GM12878 (cell line): Measurements from ENCODE around the gene TCF7. TPM values are rescaled to one million over a fixed set of nuclear protein-coding genes. Genes with fewer than 3 reads are reported as not detected.
A peak's percentile ranks its signal among the peaks of the same experiment; 100 is the strongest.

Experiments
- ATAC-seq: fragments of 200-7000 bp; cut with Tn5 transposase; 3 replicates; pipeline ENCODE4 v1.9.1; 2020; ENCODE audit warnings: mild to moderate bottlenecking, moderate library complexity
- BruUV-seq: library from RNA; stranded (reverse); fragments of 400-500 nt; replicated peaks from 2 replicates; lab custom pipeline; 2021; lab: Mats Ljungman, UMichigan
- CTCF ChIA-PET: fragments of 300-600 bp; sonication (Branson Sonifier 250); formaldehyde crosslinking; extraction: SDS; loops from one replicate; lab custom pipeline; 2021; ENCODE audit warnings: inconsistent platforms; lab: Yijun Ruan, JAX
- POLR2A ChIA-PET: fragments of 350-600 bp; formaldehyde crosslinking; extraction: SDS; loops from one replicate; lab custom pipeline; 2021; ENCODE audit warnings: inconsistent platforms; lab: Charles Lee
- RAD21 ChIA-PET: fragments of 300-600 bp; sonication (Branson Sonifier 250); formaldehyde crosslinking; loops from one replicate; lab custom pipeline; 2023; ENCODE audit warnings: antibody characterized with exemption; ENCODE audit not compliant: unreplicated experiment; lab: Charles Lee
- SMC1A ChIA-PET: fragments of 300-600 bp; sonication (Branson Sonifier 250); formaldehyde crosslinking; loops from one replicate; lab custom pipeline; 2023; ENCODE audit not compliant: unreplicated experiment, uncharacterized antibody; lab: Charles Lee
- DNase-seq: peaks from one replicate; pipeline ENCODE4 v3.0.0-alpha.2; 2011; ENCODE audit warnings: low read depth, low spot score
- FAIRE-seq: peaks from 3 replicates; lab custom pipeline; 2011; peaks lifted over from hg19 to GRCh38; lab: Jason Lieb, UNC
- H2AFZ ChIP-seq: 2 replicates; pipeline ENCODE4 v1.6.0; 2011; ENCODE audit warnings: low read depth, low read length, control low read depth; ENCODE audit not compliant: control insufficient read depth
- H3K27ac ChIP-seq: 2 replicates; pipeline ENCODE4 v1.5.1; 2011; ENCODE audit warnings: control low read depth; ENCODE audit not compliant: control insufficient read depth, insufficient read depth
- H3K27me3 ChIP-seq, 2 experiments: replicated peaks in 1 of 2; 2 replicates each; pipeline versions ENCODE4 v1.6.0 to v1.6.1; 2011; ENCODE audit warnings: low read length in 1 of 2; ENCODE audit not compliant: control insufficient read depth in 2 of 2, insufficient read depth in 2 of 2
- H3K36me3 ChIP-seq, 2 experiments: 2 replicates each; pipeline ENCODE4 v1.5.1; 2011; ENCODE audit warnings: low read length in 1 of 2; ENCODE audit not compliant: control insufficient read depth in 2 of 2, insufficient read depth in 2 of 2
- H3K4me1 ChIP-seq: 2 replicates; pipeline ENCODE4 v1.6.1; 2011; ENCODE audit warnings: mild to moderate bottlenecking, low read length, moderate library complexity, mixed read lengths; ENCODE audit not compliant: control insufficient read depth, insufficient read depth
- H3K4me2 ChIP-seq: 2 replicates; pipeline ENCODE4 v1.6.0; 2011; ENCODE audit warnings: control low read depth; ENCODE audit not compliant: control insufficient read depth, insufficient read depth
- H3K4me3 ChIP-seq: fragments of 200-600 bp; sonication (generic); 2 replicates; pipeline ENCODE4 v1.5.1; 2016
- H3K79me2 ChIP-seq: 2 replicates; pipeline ENCODE4 v1.6.0; 2011; ENCODE audit warnings: low read length; ENCODE audit not compliant: control insufficient read depth, insufficient read depth
- H3K9ac ChIP-seq: 2 replicates; pipeline ENCODE4 v1.8.0; 2011; ENCODE audit warnings: low read length, control low read depth, mixed read lengths; ENCODE audit not compliant: control insufficient read depth, insufficient read depth
- H3K9me3 ChIP-seq: replicated peaks from 3 replicates; pipeline ENCODE4 v1.5.1; 2011; ENCODE audit warnings: mild to moderate bottlenecking, low read length; ENCODE audit not compliant: control insufficient read depth, insufficient read depth
- H4K20me1 ChIP-seq: 2 replicates; pipeline ENCODE4 v1.6.0; 2011; ENCODE audit not compliant: control insufficient read depth, insufficient read depth
- FOXM1 ChIP-seq: IDR thresholded peaks from 2 replicates; pipeline ENCODE4 v1.6.1; 2012; ENCODE audit warnings: low read depth, mild to moderate bottlenecking, inconsistent platforms, low read length, moderate library complexity
- HDGF ChIP-seq: fragments of 450-650 bp; IDR thresholded peaks from 2 replicates; pipeline ENCODE4 v1.6.1; 2016; ENCODE audit warnings: antibody characterized with exemption
- LARP7 ChIP-seq: fragments of 450-650 bp; IDR thresholded peaks from 2 replicates; pipeline ENCODE4 v1.6.1; 2017; ENCODE audit warnings: mild to moderate bottlenecking
- NBN ChIP-seq: fragments of 450-650 bp; IDR thresholded peaks from 2 replicates; pipeline ENCODE4 v1.6.1; 2016
- NFYA ChIP-seq: IDR thresholded peaks from 2 replicates; pipeline ENCODE4 v1.6.1; 2011; ENCODE audit warnings: low read depth, mild to moderate bottlenecking, low read length, improper control_type of control experiment, borderline replicate concordance
- RELA ChIP-seq: fragments of 450-650 bp; IDR thresholded peaks from 2 replicates; pipeline ENCODE4 v1.8.0; 2014; ENCODE audit warnings: borderline replicate concordance; ENCODE audit not compliant: partially characterized antibody
- ZNF622 ChIP-seq: fragments of 450-650 bp; IDR thresholded peaks from 2 replicates; pipeline ENCODE4 v1.6.1; 2017; ENCODE audit warnings: mild to moderate bottlenecking, inconsistent platforms
- WGBS: methylation state at CpG from one replicate; pipeline ENCODE4 v1.1.6; 2016; ENCODE audit warnings: low lambda C conversion rate; ENCODE audit not compliant: insufficient replicate concordance, insufficient coverage; ENCODE audit errors: missing lambda C conversion rate; 5-methylcytosine and 5-hydroxymethylcytosine counted together
- in situ Hi-C: fragments of 300-500 bp; cut with MboI; formaldehyde crosslinking; loops from 9 replicates; pipeline ENCODE4 v1.14.3; 2018; ENCODE audit warnings: mixed read lengths
- intact Hi-C: fragments of 100-400 bp; cut with micrococcal nuclease; formaldehyde crosslinking; loops from one replicate; pipeline ENCODE4 v1.14.2; 2022; ENCODE audit not compliant: unreplicated experiment
- polyA plus RNA-seq, 11 experiments: library from polyadenylated mRNA; depleted of rRNA in 4 of 11; unstranded in 6 of 11; stranded (reverse) in 5 of 11; fragments of >200 nt; fragmentation: Nextera tagmentation in 4 of 11; fragmentation: Illumina TruSeq in 1 of 11; extraction: Ambion mirVana in 4 of 11; extraction: Trizol in 1 of 11; gene quantifications; 1 replicate in 1 of 11; 2 replicates in 10 of 11; pipeline versions ENCODE4 v1.2.1 to v1.2.3, GENCODE V29; 2011 to 2016; ENCODE audit warnings: inconsistent platforms in 2 of 11, missing spikeins in 2 of 11, low read depth in 1 of 11
- total RNA-seq, 4 experiments: library from RNA; depleted of rRNA in 3 of 4; stranded (reverse); fragments of >200 nt in 3 of 4; fragmentation: Illumina TruSeq in 1 of 4; extraction: Trizol in 1 of 4; gene quantifications; 2 replicates each; pipeline versions ENCODE4 v1.2.1 to v1.2.3, GENCODE V29; 2013 to 2021
- TF ChIP-seq, protein P1 (sequence below): fragments of 450-650 bp; IDR thresholded peaks from 2 replicates; pipeline ENCODE4 v1.6.1; 2017; ENCODE audit warnings: borderline replicate concordance
- TF ChIP-seq, protein P2 (sequence below): IDR thresholded peaks from 2 replicates; pipeline ENCODE4 v1.6.1; 2011; ENCODE audit warnings: borderline replicate concordance, low read depth, mild to moderate bottlenecking, moderate library complexity, mixed read lengths, low read length; ENCODE audit not compliant: insufficient read depth; ENCODE audit errors: extremely low read length

The TCF7 gene
- total and polyA plus RNA-seq, 10 of the 15 experiments (the other 5 are each of a cell fraction or from before 2014, with no cell fraction given) = 10.0 to 60.2 (median 23.6) TPM

DNA sequence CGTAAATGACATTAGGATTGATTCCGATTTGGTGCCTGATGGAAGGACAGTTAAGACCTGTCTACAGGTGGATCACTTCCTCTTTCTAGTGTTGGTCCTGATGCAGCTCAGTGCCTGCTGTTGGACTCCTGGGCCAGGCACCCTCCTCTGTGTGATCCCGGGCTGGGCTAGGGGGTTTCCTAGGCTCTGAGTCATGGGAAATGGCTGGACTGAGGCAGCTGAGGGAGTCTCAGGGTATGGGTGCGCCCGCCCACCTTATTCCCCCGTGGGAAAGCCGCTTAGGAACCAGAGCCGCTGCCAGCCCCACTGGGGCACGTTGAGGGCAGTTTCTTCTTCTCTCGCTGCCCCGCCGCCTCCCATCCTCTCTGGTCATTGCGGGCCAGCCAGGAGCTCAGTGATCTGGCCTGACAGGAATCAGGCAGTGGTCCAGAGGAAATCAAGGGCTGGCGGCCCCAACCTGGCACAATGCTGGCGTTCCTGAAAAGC is 12.9 kb downstream of the TCF7 start (continued):
- TF ChIP-seq RELA = peak; percentile 95
- no peak for TF ChIP-seq FOXM1
- TF ChIP-seq ZNF622 = no peak
- 0 out of 2 replicates have a peak, but pooled peaks have one; percentile 27 for TF ChIP-seq HDGF
- TF ChIP-seq LARP7 = no peak
- TF ChIP-seq NFYA = no peak
- TF ChIP-seq, protein P1, sequence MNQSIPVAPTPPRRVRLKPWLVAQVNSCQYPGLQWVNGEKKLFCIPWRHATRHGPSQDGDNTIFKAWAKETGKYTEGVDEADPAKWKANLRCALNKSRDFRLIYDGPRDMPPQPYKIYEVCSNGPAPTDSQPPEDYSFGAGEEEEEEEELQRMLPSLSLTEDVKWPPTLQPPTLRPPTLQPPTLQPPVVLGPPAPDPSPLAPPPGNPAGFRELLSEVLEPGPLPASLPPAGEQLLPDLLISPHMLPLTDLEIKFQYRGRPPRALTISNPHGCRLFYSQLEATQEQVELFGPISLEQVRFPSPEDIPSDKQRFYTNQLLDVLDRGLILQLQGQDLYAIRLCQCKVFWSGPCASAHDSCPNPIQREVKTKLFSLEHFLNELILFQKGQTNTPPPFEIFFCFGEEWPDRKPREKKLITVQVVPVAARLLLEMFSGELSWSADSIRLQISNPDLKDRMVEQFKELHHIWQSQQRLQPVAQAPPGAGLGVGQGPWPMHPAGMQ = no peak

DNA sequence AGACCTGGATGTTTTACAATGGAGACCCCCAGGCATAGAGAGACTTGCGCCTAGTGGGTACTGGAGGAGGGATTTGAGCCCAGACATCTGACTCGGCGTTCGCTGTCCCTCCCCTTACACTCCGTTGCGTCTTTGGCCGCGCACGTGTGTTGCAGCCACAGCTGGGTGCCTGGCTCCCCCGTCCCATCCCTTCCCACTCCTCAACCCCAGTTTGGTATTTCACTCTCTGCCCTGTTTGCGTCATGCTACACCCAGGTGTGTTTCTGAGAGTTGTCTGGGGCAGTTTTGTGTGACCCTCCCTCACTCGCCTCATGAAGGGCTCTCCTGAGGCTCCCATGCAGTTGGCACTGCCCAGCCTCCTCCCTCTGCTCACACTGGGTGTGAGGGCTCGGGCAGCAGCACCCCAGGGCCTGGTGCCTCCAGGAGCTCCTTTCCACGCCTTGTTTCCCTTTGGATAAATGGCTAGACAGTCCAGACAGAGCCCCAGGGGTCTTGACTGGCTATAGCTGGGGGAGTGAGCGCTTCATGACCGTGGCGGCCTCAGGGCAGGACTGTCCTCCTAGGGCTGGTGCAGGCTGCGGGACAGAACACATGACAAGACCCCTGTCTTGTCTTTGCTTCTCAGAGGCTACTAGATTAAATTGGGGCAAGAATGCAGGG is 13.6 kb downstream of the TCF7 start:
- Histone ChIP-seq H2AFZ (no peak overlapping the region), H3K27ac (peak overlapping the region; percentile 71), H3K79me2 (peaks cover 35% of the 10 kb centered on the region), H3K4me1 (peaks cover 79% of the 10 kb centered on the region), H3K27me3 (no peaks in the 10 kb centered on the region), H3K9ac (no peak overlapping the region), H3K36me3 (peaks cover 0 to 12% of the 10 kb centered on the region in 2 experiments; a peak in 3 of 4 replicates), H3K4me3 (no peak overlapping the region), H3K4me2 (peak overlapping the region; percentile 45; the same call in 1 of the 2 replicates), H3K9me3 (no peaks in the 10 kb centered on the region), H4K20me1 (no peaks in the 10 kb centered on the region)
- SMC1A ChIA-PET = interaction anchor here (1.4 to 7.6 kb wide), 3 partner anchors 11 to 88 kb away, joined by 7 to 76 read pairs (median 7); no protein-coding TSS in a partner anchor
- no peak for FAIRE-seq
- in situ Hi-C loops (no loop called here), intact Hi-C loops (loop anchor here (2.0 to 5.0 kb wide), 2 partner anchors 15 to 414 kb away; no protein-coding TSS in a partner anchor)
- ATAC-seq = no peak
- CTCF ChIA-PET = interaction anchor here (1.5 to 12.1 kb wide), 6 partner anchors 13 to 86 kb away, joined by 5 to 184 read pairs (median 50); no protein-coding TSS in a partner anchor
- POLR2A ChIA-PET = interaction anchor here (1.2 to 19.5 kb wide), 6 partner anchors 11 to 88 kb away, joined by 3 to 291 read pairs (median 5); partner anchors contain the start of gene TCF7
- no TSS peak for BruUV-seq
- 97% methylated on average over 17 of the region's 18 CpGs for WGBS
- TF ChIP-seq NBN = no peak
- TF ChIP-seq, protein P2, sequence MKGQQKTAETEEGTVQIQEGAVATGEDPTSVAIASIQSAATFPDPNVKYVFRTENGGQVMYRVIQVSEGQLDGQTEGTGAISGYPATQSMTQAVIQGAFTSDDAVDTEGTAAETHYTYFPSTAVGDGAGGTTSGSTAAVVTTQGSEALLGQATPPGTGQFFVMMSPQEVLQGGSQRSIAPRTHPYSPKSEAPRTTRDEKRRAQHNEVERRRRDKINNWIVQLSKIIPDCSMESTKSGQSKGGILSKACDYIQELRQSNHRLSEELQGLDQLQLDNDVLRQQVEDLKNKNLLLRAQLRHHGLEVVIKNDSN = peak; percentile 3
- DNase-seq = no peak
- RAD21 ChIA-PET = interaction anchor here (1.3 to 8.7 kb wide), 7 partner anchors 9 to 89 kb away, joined by 3 to 128 read pairs (median 10); partner anchors contain the start of gene TCF7
